ENCODE data around the gene ETV1. TPM values are rescaled to one million over a fixed set of nuclear protein-coding genes. Genes with fewer than 3 reads are reported as not detected.

Gene ETV1
- 1.3 to 3.5 TPM (median 3.4 TPM) in 5 replicates for total RNA-seq (2022; extraction: Qiagen RNA extraction)

GRCh38 chr7:13989126-13989948 lies at the start of gene ETV1:
Gene ETV1, minus strand, starts transcription at chr7:13989666. Its CDS starts 614 bp downstream, at chr7:13989052.

